Measurements from ENCODE around the gene SOWAHA. TPM values are rescaled to one million over a fixed set of nuclear protein-coding genes. Genes with fewer than 3 reads are reported as not detected.

Gene SOWAHA
- total and polyA plus RNA-seq, 9 donors, result 0.05 to 2.2 (median 0.48) TPM; not detected in 1

- H3K27me3 ChIP-seq, result no peaks in the 10 kb centered on the region
Measured at GRCh38 chr5:132831095-132831860, 18.2 kb downstream of the SOWAHA start.

GRCh38 chr5:132832612-132833011, 19.5 kb downstream of the SOWAHA start:
- no peak for TF ChIP-seq EP300 (IDR thresholded peaks at IDR 0.05)
- TF ChIP-seq CTCF (IDR thresholded peaks at IDR 0.05), result no peak
- no peak for TF ChIP-seq POLR2A (IDR thresholded peaks at IDR 0.05)
- DNase-seq, result no peak
- no peak overlapping the region for H3K27ac ChIP-seq
- H3K27me3 ChIP-seq, result no peaks in the 10 kb centered on the region
- WGBS, 3 donors, result 81 to 83% (median 81%) methylated on average over 5 of the region's 5 CpGs
- H3K4me1 ChIP-seq (ENCODE audit: insufficient read depth), result no peaks in the 10 kb centered on the region
- H3K36me3 ChIP-seq, result no peaks in the 10 kb centered on the region
- intact Hi-C loops (cut with DNase I), result no loop called here
- no peaks in the 10 kb centered on the region for H3K9me3 ChIP-seq
- no peak overlapping the region for H3K4me3 ChIP-seq

More at GRCh38 chr5:132831095-132831860, 18.2 kb downstream of the SOWAHA start:
- no peak for DNase-seq
- no peaks in the 10 kb centered on the region for H3K36me3 ChIP-seq
- H3K4me1 ChIP-seq (ENCODE audit: insufficient read depth), result no peaks in the 10 kb centered on the region
- no peak for TF ChIP-seq POLR2A (IDR thresholded peaks at IDR 0.05)
- no peak for TF ChIP-seq EP300 (IDR thresholded peaks at IDR 0.05)
- no peak for TF ChIP-seq CTCF (IDR thresholded peaks at IDR 0.05)
- H3K9me3 ChIP-seq, result no peaks in the 10 kb centered on the region
- no peak overlapping the region for H3K27ac ChIP-seq
- 75 to 90% (median 82%) methylated on average over 15 of the region's 15 CpGs for WGBS, 3 donors
- intact Hi-C loops (cut with DNase I), result no loop called here
- H3K4me3 ChIP-seq, result peak overlapping the region; percentile 71

- intact Hi-C loops (cut with DNase I), result no loop called here
- H3K9me3 ChIP-seq, result no peaks in the 10 kb centered on the region
- no peak overlapping the region for H3K27ac ChIP-seq
- no peak overlapping the region for H3K4me3 ChIP-seq
- no peaks in the 10 kb centered on the region for H3K36me3 ChIP-seq
- TF ChIP-seq POLR2A (IDR thresholded peaks at IDR 0.05) (no peak), CTCF (IDR thresholded peaks at IDR 0.05) (no peak), EP300 (IDR thresholded peaks at IDR 0.05) (no peak)
- no peak for DNase-seq
- no peaks in the 10 kb centered on the region for H3K4me1 ChIP-seq (ENCODE audit: insufficient read depth)
- WGBS, 3 donors, result 91 to 96% (median 96%) methylated on average over 3 of the region's 3 CpGs
- no peaks in the 10 kb centered on the region for H3K27me3 ChIP-seq
Measured at GRCh38 chr5:132834057-132834456, 21.0 kb downstream of the SOWAHA start.

- Histone ChIP-seq H3K27me3 (no peaks in the 10 kb centered on the region), H3K9me3 (no peaks in the 10 kb centered on the region), H3K4me3 (no peak overlapping the region), H3K4me1 (ENCODE audit: insufficient read depth) (no peaks in the 10 kb centered on the region), H3K27ac (no peak overlapping the region), H3K36me3 (no peaks in the 10 kb centered on the region)
- no peak for DNase-seq
- 90 to 97% (median 96%) methylated on average over 1 of the region's 1 CpG for WGBS, 3 donors
- intact Hi-C loops (cut with DNase I), result no loop called here
- TF ChIP-seq CTCF (IDR thresholded peaks at IDR 0.05), result no peak
- no peak for TF ChIP-seq POLR2A (IDR thresholded peaks at IDR 0.05)
- no peak for TF ChIP-seq EP300 (IDR thresholded peaks at IDR 0.05)
Measured at GRCh38 chr5:132836852-132837251, 23.8 kb downstream of the SOWAHA start.

Data from ovary (tissue), 9 donors.